HG03103 (cell line): ENCODE measurements around the gene FAM222B.
"Not testable (repeated sequence)": the region's sequence is repeated elsewhere in the genome, so short reads cannot be mapped to it uniquely, and the experiment has no call there.

Source experiments
- ATAC-seq: cut with Tn5 transposase; IDR thresholded peaks from one replicate; pipeline ENCODE4 v1.9.1; 2021; ENCODE audit warnings: low read depth; ENCODE audit not compliant: unreplicated experiment

The FAM222B gene

GRCh38 chr17:28846231-28846630 lies 3.6 kb upstream of the FAM222B start:
- no peak for ATAC-seq

DNA sequence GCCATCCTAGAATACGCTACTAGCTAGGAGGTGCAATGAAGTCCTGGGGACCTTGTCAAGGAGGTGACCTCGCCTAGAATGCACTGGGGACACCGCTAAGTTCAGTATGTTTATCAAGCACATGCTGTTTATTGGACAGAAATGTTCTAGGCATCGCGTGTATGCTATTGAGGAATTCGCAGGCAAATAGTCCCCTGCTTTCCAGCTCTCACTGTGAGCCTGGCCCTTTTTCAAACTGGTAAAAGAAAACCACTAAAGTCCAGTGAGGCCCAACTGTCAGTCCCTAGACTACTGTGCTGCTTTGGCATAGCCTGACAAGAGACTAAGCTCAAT lies 1.2 kb upstream of the FAM222B start:
- no peak for ATAC-seq

DNA sequence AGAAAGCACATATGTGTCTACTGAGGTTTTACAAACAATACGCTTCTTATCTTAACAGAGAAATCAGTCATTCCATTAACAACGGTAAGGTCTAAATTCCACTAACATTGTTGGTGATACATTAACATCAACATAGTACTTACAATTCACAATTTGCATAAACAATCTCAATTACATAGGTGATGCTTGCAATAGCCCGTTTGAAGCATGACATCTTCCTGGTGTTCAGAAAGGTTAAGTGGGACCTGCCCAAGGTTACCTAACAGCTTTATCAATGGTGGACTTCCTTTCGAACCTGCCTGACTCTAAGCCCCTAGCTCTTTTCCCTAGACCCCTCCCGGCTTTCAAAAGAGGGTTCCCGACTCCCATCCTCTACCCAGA lies 699 bp downstream of the FAM222B start:
- no peak for ATAC-seq

DNA sequence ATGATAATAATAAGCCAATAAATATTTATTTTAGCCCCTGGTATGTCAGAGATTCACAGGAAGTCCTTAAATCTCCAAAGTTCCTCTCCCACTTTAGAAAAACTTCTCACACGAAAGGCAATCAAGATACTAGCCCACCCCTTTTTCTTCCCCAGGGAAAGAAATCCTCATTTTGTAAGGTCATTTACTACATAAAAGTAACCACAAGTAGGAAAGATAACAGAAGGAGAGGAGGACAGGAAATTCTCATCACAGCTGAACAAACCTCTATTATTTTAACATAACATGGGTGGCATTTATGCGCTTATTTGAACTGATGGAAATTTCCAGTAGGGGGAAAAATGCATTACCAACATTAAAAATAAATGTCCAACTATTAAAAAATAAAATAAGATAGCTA lies 3.4 kb downstream of the FAM222B start:
- ATAC-seq: no peak

DNA sequence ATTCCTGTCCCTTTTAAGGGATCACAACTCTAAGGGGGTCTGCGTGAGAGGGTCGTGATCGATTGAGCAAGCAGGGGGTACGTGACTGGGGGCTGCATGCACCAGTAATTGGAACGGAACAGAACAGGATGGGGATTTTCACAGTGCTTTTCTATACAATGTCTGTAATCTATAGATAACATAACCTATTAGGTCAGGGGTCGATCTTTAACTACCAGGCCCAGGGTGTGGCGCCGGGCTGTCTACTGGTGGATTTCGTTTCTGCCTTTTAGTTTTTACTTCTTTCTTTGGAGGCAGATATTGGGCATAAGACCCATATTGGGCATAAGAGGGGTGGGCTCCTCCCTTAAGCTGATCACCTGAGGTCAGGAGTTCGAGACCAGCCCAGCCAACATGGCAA lies 6.0 kb downstream of the FAM222B start:
- ATAC-seq: not testable (repeated sequence)

DNA sequence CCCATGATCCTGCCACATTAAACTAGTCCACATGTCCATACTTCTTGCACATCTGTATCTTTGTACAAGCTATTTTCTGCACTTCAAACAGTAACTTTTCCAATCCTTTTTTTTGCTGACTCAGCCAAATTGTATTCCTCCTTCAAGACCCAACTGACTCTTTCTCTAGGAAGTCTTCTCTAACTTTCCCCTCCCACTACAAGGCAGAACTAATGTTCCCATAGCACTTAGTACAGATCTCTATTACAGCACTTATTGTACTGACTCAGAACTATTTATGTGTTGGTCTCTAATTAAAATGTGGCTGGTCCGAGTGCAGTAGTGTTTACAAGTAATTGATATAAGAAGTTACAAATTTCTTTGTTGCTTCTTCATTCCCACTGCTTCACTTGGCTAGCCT lies 8.2 kb downstream of the FAM222B start:
- ATAC-seq: no peak

DNA sequence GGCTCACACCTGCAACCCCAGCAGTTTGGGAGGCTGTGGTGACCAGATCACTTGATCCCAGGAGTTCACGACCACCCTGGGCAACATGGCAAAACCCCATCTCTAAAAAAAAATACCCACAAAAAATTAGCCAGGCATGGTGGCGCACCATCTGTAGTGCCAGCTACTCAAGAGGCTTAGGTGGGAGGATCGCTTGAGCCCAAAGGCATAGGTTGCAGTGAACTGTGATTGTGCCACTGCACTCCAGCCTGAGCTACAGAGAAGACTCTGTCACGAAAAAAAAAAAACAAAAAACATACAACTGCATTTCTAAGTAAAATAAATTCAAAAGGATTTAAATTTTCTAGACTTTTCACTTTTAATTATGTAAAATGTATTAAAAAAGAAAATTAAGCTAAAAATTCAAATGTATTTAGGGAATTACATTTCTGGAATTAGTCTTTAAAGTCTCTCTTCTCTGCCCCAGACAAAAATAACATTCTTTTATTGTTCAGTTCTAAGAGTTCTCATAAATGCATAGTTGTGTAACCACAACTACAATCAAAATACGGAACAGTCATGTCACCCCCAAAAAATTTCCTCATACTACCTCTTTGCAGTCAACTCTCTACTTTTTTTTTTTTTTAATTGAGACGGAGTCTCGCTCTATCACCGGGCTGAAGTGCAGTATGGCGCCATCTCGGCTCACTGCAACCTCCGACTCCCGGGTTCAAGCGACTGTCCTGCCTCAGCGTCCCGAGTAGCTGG lies 14.1 kb downstream of the FAM222B start:
- ATAC-seq: no peak

DNA sequence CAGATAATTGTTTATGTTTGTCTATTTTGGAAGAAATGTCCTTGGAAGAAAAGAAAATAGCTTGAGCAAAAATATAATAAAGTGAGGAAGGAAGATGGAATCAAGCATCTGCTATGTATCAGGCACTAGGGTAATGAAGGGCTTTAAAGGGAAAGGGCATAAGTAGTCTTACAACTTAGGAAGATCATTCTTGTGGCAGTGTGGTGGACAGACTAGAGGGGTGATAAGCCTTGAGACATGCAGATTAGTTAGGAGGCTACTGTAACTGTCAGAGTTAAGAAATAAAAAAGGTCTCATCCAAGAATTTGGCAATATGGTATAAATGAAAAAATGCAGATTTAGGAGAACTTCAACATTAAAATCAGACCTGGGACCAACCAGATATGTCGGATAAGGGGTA lies 14.9 kb downstream of the FAM222B start:
- ATAC-seq: no peak

GRCh38 chr17:28819582-28819981 lies 23.0 kb downstream of the FAM222B start:
- ATAC-seq: no peak

DNA sequence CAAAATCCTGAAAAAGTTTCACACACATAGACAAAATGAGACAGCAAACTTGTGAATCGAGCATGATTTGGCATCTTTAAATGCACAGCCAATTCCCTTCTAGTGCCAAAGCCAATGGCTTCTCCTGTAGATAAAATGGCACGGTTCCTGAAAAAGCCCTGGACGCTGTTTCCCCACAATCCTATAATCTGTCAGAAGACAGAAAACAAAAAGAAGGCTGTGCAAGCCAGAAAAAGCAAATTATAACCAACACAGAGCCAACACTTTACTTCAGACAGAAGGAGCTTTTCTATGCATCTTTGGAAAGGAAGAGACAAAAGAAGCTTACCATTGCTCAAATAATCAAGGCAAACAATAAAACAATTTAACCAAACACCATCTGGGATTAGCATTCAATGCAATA lies 23.8 kb downstream of the FAM222B start:
- no peak for ATAC-seq

DNA sequence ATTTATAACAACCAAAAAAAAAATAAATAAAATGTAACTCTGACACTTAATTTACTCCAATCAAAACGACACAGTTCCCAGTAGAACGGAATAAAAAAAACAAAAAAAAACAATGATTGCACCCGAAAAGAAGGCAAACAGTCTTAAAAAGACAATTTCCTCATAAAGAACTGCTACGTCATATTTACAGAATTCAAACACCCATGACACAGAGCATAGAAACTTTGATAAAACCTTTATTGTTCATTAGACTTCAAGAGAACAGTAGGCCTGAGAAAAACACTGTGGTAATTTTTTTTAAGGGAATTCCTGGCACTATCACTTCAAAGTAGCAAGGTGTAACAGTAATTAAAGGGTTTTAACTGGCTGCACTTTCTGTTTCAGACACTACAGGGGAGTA lies 26.1 kb downstream of the FAM222B start:
- no peak for ATAC-seq

- no peak for ATAC-seq
Measured at GRCh38 chr17:28812748-28813377, 29.7 kb downstream of the FAM222B start.

DNA sequence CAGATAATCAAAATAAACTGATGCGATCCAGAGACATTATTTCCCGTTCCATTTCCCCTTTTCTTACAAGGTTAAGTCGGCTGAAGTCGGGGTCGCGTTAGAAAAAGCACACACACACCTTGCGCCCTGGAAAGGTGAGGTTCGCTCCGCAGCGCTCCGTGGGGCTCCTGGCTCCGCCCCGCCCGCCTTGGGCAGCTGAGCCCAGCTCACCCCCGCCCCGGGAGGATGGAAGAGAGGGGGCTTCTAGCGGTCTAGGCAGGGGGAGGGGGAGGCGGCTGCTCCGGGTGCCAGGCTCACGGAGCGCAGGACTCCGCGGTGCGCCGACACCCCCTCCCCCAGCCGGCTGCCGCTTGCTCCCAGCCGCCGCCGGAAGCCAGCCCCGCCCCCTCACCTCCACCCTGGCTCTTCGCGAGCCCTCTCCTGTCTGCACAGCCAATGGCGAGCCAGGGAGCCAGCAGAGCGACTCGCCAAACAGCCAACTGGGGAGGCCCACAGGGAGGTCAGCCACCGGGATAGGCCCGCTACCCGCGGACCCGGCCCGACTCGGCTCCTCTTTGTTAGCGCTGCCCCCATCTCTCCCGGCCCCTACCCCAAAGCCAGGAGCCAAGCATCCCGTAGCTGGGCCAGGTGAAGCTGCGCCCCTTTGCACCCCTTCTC lies 30.4 kb downstream of the FAM222B start:
- peak; percentile 99 for ATAC-seq

GRCh38 chr17:28811651-28812090 lies 30.9 kb downstream of the FAM222B start:
- no peak for ATAC-seq

DNA sequence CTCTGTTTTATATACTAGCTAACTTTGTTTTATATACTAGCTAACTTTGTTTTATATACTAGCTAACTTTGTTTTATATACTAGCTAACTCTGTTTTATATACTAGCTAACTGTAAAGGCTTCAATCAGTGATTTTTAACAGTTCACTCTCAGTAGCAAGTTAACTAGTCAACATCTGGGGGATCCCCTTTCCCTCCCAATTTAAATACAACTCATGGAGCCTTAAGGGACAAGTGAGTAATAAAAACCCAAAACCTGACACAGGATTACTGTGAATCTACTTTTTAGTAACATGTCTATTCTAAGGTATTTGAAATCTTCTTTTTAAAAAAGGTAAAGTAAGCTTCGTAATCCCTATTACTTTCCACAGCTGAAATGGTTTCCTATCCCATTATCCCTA lies 32.2 kb downstream of the FAM222B start:
- ATAC-seq: no peak

DNA sequence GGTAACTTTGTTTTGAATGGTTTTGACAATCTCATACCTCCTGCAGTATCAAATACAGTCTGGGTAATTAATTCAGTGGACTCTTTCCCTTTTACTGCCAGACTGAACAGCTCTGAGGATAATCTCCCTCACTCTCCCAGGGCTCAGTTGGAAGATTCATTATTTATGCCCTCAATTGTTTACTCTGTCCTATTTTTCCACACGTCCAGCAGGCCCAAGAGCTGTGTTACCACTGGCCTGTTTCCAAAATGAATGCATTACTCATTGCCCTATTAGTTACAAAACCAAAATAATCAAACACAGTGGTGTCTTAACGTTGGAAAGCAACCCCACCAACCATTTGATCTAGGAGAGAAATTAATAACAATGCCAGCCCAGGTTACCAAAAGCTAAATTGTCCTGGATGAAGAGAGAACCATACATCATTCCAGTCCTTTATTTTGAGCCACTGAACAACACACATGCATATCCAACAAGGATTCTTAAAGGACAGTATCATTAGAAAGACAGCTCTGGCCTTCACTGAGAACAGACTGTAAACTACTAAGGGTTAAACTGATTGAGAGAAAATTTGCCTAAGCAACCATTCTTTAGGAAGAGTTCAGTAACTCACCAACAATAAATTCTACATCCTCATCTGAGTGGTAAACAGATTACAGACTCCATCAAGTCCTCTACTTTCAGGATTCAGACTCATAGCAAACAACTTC lies 34.5 kb downstream of the FAM222B start:
- ATAC-seq: no peak

DNA sequence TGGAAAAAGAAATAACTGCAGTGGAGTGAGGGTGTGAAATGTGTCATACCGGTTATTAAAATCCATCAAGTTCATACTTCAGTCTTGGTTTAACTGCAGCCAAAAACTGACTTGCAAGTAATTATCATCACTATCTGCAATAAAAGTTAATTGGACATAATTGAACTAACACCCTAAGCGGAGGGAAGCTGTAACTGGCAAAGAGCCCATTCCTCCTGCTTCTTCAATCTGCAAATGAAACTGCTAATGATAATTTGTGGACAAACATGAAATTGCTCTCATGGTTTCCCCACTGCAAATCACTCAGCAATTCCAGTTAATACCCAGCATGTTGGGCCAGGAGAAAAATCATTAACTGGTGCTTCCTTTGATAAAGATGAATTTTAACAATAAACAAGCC lies 46.5 kb downstream of the FAM222B start:
- ATAC-seq: no peak

DNA sequence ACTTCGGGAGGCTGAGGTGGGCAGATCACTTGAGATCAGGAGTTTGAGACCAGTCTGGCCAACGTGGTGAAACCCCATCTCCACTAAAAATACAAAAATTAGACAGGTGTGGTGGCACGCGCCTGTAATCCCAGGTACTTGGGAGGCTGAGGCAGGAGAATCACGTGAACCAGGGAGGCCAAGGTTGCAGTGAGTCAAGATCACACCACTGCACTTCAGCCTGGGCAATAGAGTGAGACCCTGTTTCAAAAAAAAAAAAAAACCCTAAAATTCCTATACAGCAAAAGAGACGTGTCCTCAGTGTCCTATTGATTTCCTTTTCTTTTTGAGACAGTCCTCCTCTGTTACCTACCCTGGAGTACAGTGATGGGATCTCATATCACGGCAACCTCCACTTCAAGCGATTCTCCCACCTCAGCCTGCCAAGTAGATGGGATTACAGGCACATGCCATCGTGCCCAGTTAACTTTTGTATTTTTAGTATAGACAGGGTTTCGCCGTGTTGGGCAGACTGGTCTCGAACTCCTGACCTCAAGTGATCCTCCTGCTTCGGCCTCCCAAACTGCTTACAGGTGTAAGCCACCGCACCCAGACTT lies 47.6 kb downstream of the FAM222B start:
- not testable (repeated sequence) for ATAC-seq

DNA sequence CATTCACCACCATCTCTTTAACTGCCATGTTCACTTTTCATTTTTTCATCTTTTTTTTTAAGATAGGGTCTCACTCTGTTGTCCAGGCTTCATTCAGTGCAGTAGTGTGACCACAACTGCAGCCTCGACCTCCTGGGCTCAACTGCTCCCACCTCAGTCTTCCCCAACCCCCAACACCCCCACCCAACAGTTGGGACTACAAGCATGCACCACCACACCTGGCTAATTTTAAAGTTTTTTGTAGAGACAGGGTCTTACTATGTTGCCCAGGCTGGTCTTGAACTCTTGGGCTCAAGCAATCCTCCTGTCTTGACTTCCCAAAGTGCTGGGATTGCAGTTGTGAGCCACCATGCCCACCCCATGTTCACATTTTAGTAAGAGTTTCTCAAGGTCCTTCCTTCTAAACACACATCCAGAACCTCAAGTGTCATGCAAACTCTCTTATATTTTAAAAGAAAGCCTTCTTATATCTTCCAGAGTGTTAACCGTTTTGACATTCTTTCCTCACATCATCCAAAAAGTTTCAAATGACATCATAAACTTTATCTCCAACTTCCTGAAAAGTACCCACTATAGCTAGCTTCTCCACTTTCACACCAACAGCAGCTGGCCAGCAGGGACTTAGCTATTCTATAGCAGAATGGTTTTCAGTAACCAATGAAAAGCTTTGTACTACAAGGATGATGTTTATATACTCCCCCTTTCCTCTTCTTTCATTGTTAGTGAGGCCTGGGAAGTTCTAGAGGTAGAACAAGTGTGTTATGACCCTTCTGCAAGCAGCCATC lies 49.5 kb downstream of the FAM222B start:
- no peak for ATAC-seq

DNA sequence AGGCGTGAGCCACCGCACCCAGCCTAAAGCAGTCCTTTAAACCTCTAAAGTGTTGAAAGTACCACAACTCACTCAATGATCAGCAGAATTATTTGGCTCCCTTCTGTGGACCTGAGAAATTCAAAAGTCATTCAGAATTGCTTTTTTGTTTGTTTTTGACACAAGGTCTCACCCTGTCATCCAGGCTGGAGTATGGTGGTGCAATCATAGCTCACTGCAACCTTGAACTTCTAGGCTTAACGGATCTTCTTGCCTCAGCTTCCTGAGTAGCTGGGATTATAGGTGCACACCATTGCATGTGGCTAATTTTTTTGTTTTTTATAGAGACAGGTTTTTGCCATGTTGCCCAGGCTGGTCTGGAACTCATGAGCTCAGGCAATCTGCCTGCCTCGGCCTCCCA lies 54.5 kb downstream of the FAM222B start:
- ATAC-seq: no peak
